Measurements from ENCODE around the gene CNGA4. TPM values are rescaled to one million over a fixed set of nuclear protein-coding genes. Genes with fewer than 3 reads are reported as not detected.

Gene CNGA4
- polyA plus RNA-seq, 1 donor from 2014 or later: not detected

- Histone ChIP-seq H3K27ac (ENCODE audit: low read length) (no peak overlapping the region), H3K36me3 (ENCODE audit: insufficient read depth, low read length) (no peaks in the 10 kb centered on the region), H4K20me1 (ENCODE audit: insufficient read depth) (no peaks in the 10 kb centered on the region), H3K27me3 (ENCODE audit: insufficient read depth, low read depth, low read length) (no peaks in the 10 kb centered on the region), H3K4me2 (ENCODE audit: low read length) (no peak overlapping the region), H2AFZ (ENCODE audit: low read depth, low read length) (no peak overlapping the region), H3K79me2 (replicated peaks; ENCODE audit: insufficient read depth, low read length) (no peaks in the 10 kb centered on the region), H3K9me2 (ENCODE audit: insufficient read depth, low read length) (no peaks in the 10 kb centered on the region), H3K9ac (ENCODE audit: low read length) (no peak overlapping the region), H3F3A (ENCODE audit: insufficient read depth, low read length, poor library complexity, severe bottlenecking) (no peaks in the 10 kb centered on the region), H3K9me3 (ENCODE audit: low read length) (no peaks in the 10 kb centered on the region), H3K4me3 (ENCODE audit: low read length) (no peak overlapping the region)
- TF ChIP-seq EP300 (conservative IDR thresholded peaks at IDR 0.05; ENCODE audit: poor library complexity, severe bottlenecking): no peak
- TF ChIP-seq MXI1 (conservative IDR thresholded peaks at IDR 0.05; ENCODE audit: poor library complexity, severe bottlenecking): no peak
- no peak for TF ChIP-seq EZH2 (IDR thresholded peaks at IDR 0.05; ENCODE audit: borderline replicate concordance, insufficient read depth, low read length, poor library complexity, severe bottlenecking)
- no peak for TF ChIP-seq REST (IDR thresholded peaks at IDR 0.05; ENCODE audit: borderline replicate concordance)
- TF ChIP-seq TAF1 (IDR thresholded peaks at IDR 0.05; ENCODE audit: low read depth): no peak
- no peak for TF ChIP-seq CTCF (IDR thresholded peaks at IDR 0.05; ENCODE audit: poor library complexity, severe bottlenecking)
- no peak for TF ChIP-seq POLR2AphosphoS5 (IDR thresholded peaks at IDR 0.05)
- no peak for TF ChIP-seq RAD21 (conservative IDR thresholded peaks at IDR 0.05)
- TF ChIP-seq SMC3 (conservative IDR thresholded peaks at IDR 0.05; ENCODE audit: poor library complexity): no peak
These were observed 37.4 kb upstream of the CNGA4 start for GRCh38 chr11:6201481-6201880.

- H2AFZ ChIP-seq (ENCODE audit: low read depth, low read length): no peak overlapping the region
- no peaks in the 10 kb centered on the region for H3F3A ChIP-seq (ENCODE audit: insufficient read depth, low read length, poor library complexity, severe bottlenecking)
- no peaks in the 10 kb centered on the region for H3K27me3 ChIP-seq (ENCODE audit: insufficient read depth, low read depth, low read length)
- no peaks in the 10 kb centered on the region for H3K9me2 ChIP-seq (ENCODE audit: insufficient read depth, low read length)
- H4K20me1 ChIP-seq (ENCODE audit: insufficient read depth): no peaks in the 10 kb centered on the region
- H3K79me2 ChIP-seq (replicated peaks; ENCODE audit: insufficient read depth, low read length): no peaks in the 10 kb centered on the region
- H3K36me3 ChIP-seq (ENCODE audit: insufficient read depth, low read length): no peaks in the 10 kb centered on the region
- no peak overlapping the region for H3K9ac ChIP-seq (ENCODE audit: low read length)
- H3K4me3 ChIP-seq (ENCODE audit: low read length): no peak overlapping the region
- no peak for TF ChIP-seq RAD21 (conservative IDR thresholded peaks at IDR 0.05)
- no peak for TF ChIP-seq EZH2 (IDR thresholded peaks at IDR 0.05; ENCODE audit: borderline replicate concordance, insufficient read depth, low read length, poor library complexity, severe bottlenecking)
- no peak for TF ChIP-seq TAF1 (IDR thresholded peaks at IDR 0.05; ENCODE audit: low read depth)
- no peak for TF ChIP-seq CTCF (IDR thresholded peaks at IDR 0.05; ENCODE audit: poor library complexity, severe bottlenecking)
- no peak for TF ChIP-seq POLR2AphosphoS5 (IDR thresholded peaks at IDR 0.05)
- TF ChIP-seq EP300 (conservative IDR thresholded peaks at IDR 0.05; ENCODE audit: poor library complexity, severe bottlenecking): no peak
- no peak for TF ChIP-seq MXI1 (conservative IDR thresholded peaks at IDR 0.05; ENCODE audit: poor library complexity, severe bottlenecking)
- TF ChIP-seq REST (IDR thresholded peaks at IDR 0.05; ENCODE audit: borderline replicate concordance): no peak
- H3K27ac ChIP-seq (ENCODE audit: low read length): no peak overlapping the region
- no peak overlapping the region for H3K4me2 ChIP-seq (ENCODE audit: low read length)
- no peaks in the 10 kb centered on the region for H3K9me3 ChIP-seq (ENCODE audit: low read length)
These were observed 36.8 kb upstream of the CNGA4 start for GRCh38 chr11:6202041-6202440.
